Measurements from ENCODE around the gene FZD8. TPM values are rescaled to one million over a fixed set of nuclear protein-coding genes. Genes with fewer than 3 reads are reported as not detected.

FZD8 gene
- total and polyA plus RNA-seq, 2 experiments from 2014 or later, result 0.47 to 8.7 TPM

GRCh38 chr10:35613597-35614226, 28.4 kb downstream of the FZD8 start:
- no peak overlapping the region for H3K4me2 ChIP-seq
- no peak for TF ChIP-seq ZNF114 (CRISPR knock-in tag; IDR thresholded peaks at IDR 0.05)
- no peak for TF ChIP-seq ZNF331 (CRISPR knock-in tag; IDR thresholded peaks at IDR 0.05; ENCODE audit: low read depth)
- TF ChIP-seq NANOG (IDR thresholded peaks at IDR 0.05; ENCODE audit: borderline replicate concordance), result no peak
- TF ChIP-seq CTCF (conservative IDR thresholded peaks at IDR 0.05; ENCODE audit: low read depth in 2 of 2), result peak; percentile 42 to 59
- TF ChIP-seq EZH2 (IDR thresholded peaks at IDR 0.05; ENCODE audit: low read depth, unreplicated experiment), result no peak
- no peak for TF ChIP-seq EZH2phosphoT487 (IDR thresholded peaks at IDR 0.05; ENCODE audit: unreplicated experiment)
- Mint-ChIP-seq H3K9me3 (peaks cover 21% of the 10 kb centered on the region), H3K4me1 (no peaks in the 10 kb centered on the region), H3K4me3 (no peak overlapping the region), H3K27me3 (ENCODE audit: insufficient read depth, low read depth, poor library complexity) (peaks cover 3% of the 10 kb centered on the region), H3K36me3 (ENCODE audit: low read depth) (peaks cover 17% of the 10 kb centered on the region), H3K27ac (no peak overlapping the region)
- H3K27me3 ChIP-seq (ENCODE audit: insufficient read depth), result peaks cover 6% of the 10 kb centered on the region
- no peak overlapping the region for H3K27ac ChIP-seq (ENCODE audit: low read depth)
- H2AFZ ChIP-seq, result no peak overlapping the region
- H3K36me3 ChIP-seq (ENCODE audit: insufficient read depth), result no peaks in the 10 kb centered on the region
- no peaks in the 10 kb centered on the region for H4K20me1 ChIP-seq (replicated peaks; ENCODE audit: insufficient read depth)
- DNase-seq (ENCODE audit: low spot score), result peak; percentile 44
- H3K4me3 ChIP-seq, result no peak overlapping the region
- H3K4me1 ChIP-seq (ENCODE audit: insufficient read depth), result no peaks in the 10 kb centered on the region
- ATAC-seq, result peak; percentile 41; the same call in 1 of the 3 replicates
- no peaks in the 10 kb centered on the region for H3F3A ChIP-seq (replicated peaks; ENCODE audit: low read depth)
- H3K79me2 ChIP-seq (replicated peaks; ENCODE audit: insufficient read depth), result no peaks in the 10 kb centered on the region
- no peaks in the 10 kb centered on the region for H3K9me2 ChIP-seq (ENCODE audit: insufficient read depth)

- H3K27me3 ChIP-seq (ENCODE audit: insufficient read depth), result peaks cover 13% of the 10 kb centered on the region
- peaks cover 17% of the 10 kb centered on the region for H3K36me3 Mint-ChIP-seq (ENCODE audit: low read depth)
- DNase-seq (ENCODE audit: low spot score) (no peak), ATAC-seq (no peak)
- H3K4me3 ChIP-seq, result no peak overlapping the region
- H4K20me1 ChIP-seq (replicated peaks; ENCODE audit: insufficient read depth), result no peaks in the 10 kb centered on the region
- peaks cover 3% of the 10 kb centered on the region for H3K27me3 Mint-ChIP-seq (ENCODE audit: insufficient read depth, low read depth, poor library complexity)
- H3K4me1 Mint-ChIP-seq, result no peaks in the 10 kb centered on the region
- no peak overlapping the region for H3K4me2 ChIP-seq
- no peaks in the 10 kb centered on the region for H3F3A ChIP-seq (replicated peaks; ENCODE audit: low read depth)
- H3K4me1 ChIP-seq (ENCODE audit: insufficient read depth), result no peaks in the 10 kb centered on the region
- no peak overlapping the region for H3K27ac ChIP-seq (ENCODE audit: low read depth)
- H3K9me3 Mint-ChIP-seq, result peaks cover 23% of the 10 kb centered on the region
- peak overlapping the region; percentile 38; the same call in 1 of the 2 replicates for H2AFZ ChIP-seq
- H3K4me3 Mint-ChIP-seq, result no peak overlapping the region
- H3K36me3 ChIP-seq (ENCODE audit: insufficient read depth), result no peaks in the 10 kb centered on the region
- H3K79me2 ChIP-seq (replicated peaks; ENCODE audit: insufficient read depth), result no peaks in the 10 kb centered on the region
- H3K9me2 ChIP-seq (ENCODE audit: insufficient read depth), result no peaks in the 10 kb centered on the region
- no peak overlapping the region for H3K27ac Mint-ChIP-seq
- TF ChIP-seq ZNF114 (CRISPR knock-in tag; IDR thresholded peaks at IDR 0.05) (no peak), EZH2 (IDR thresholded peaks at IDR 0.05; ENCODE audit: low read depth, unreplicated experiment) (no peak), EZH2phosphoT487 (IDR thresholded peaks at IDR 0.05; ENCODE audit: unreplicated experiment) (no peak), JUNB (IDR thresholded peaks at IDR 0.05; ENCODE audit: unreplicated experiment) (no peak), REST (IDR thresholded peaks at IDR 0.05; ENCODE audit: unreplicated experiment) (no peak), STAT1 (IDR thresholded peaks at IDR 0.05; ENCODE audit: unreplicated experiment) (no peak), CREB1 (CRISPR knock-in tag; IDR thresholded peaks at IDR 0.05; ENCODE audit: low read depth) (no peak), ZNF331 (CRISPR knock-in tag; IDR thresholded peaks at IDR 0.05; ENCODE audit: low read depth) (no peak), ETS1 (IDR thresholded peaks at IDR 0.05) (no peak)
Observed at GRCh38 chr10:35613107-35613440, 29.0 kb downstream of the FZD8 start.

All from GM23338 (cell line).